H1 (cell line): ENCODE measurements around the gene DRAP1. TPM values are rescaled to one million over a fixed set of nuclear protein-coding genes. Genes with fewer than 3 reads are reported as not detected.

Experiments
- CTCF ChIA-PET: fragments of 300-600 bp; sonication (Branson Sonifier 250); formaldehyde crosslinking; loops from one replicate; lab custom pipeline; 2021; ENCODE audit not compliant: partially characterized antibody; lab: Charles Lee
- POLR2A ChIA-PET: fragments of 300-600 bp; sonication (Branson Sonifier 250); formaldehyde crosslinking; loops from one replicate; lab custom pipeline; 2021; ENCODE audit warnings: inconsistent platforms; ENCODE audit not compliant: partially characterized antibody; lab: Charles Lee
- DNase-seq, 2 experiments: peaks; one replicate each; pipeline versions ENCODE4 v3.0.0 to v3.0.0-alpha.2; 2010 to 2022; ENCODE audit warnings: low spot score in 2 of 2, low read depth in 1 of 2, mixed read lengths in 1 of 2
- FAIRE-seq: peaks from 2 replicates; lab custom pipeline; 2011; peaks lifted over from hg19 to GRCh38; lab: Jason Lieb, UNC
- H2AFZ ChIP-seq: 2 replicates; pipeline ENCODE4 v1.8.1; 2012; ENCODE audit warnings: low read length, inconsistent platforms
- H2AK5ac ChIP-seq: 2 replicates; pipeline ENCODE4 v1.6.1; 2013; ENCODE audit warnings: low read depth, low read length
- H2BK120ac ChIP-seq: replicated peaks from 2 replicates; pipeline ENCODE3; 2013; ENCODE audit warnings: low read depth, low read length, inconsistent platforms
- H2BK12ac ChIP-seq: 2 replicates; pipeline ENCODE4 v1.6.1; 2013; ENCODE audit warnings: low read depth, low read length
- H2BK15ac ChIP-seq: 2 replicates; pipeline ENCODE4 v1.6.1; 2013; ENCODE audit warnings: low read length
- H2BK20ac ChIP-seq: 2 replicates; pipeline ENCODE4 v1.6.1; 2013; ENCODE audit warnings: low read length
- H2BK5ac ChIP-seq: 2 replicates; pipeline ENCODE4 v1.6.1; 2013; ENCODE audit warnings: low read depth, low read length
- H3K14ac ChIP-seq: 2 replicates; pipeline ENCODE4 v1.6.1; 2013; ENCODE audit warnings: inconsistent platforms; ENCODE audit not compliant: insufficient read length
- H3K18ac ChIP-seq: 2 replicates; pipeline ENCODE4 v1.6.1; 2013; ENCODE audit warnings: low read length; ENCODE audit errors: extremely low read depth
- H3K23ac ChIP-seq: 2 replicates; pipeline ENCODE4 v1.6.1; 2013; ENCODE audit warnings: inconsistent platforms; ENCODE audit not compliant: insufficient read length
- H3K23me2 ChIP-seq: 2 replicates; pipeline ENCODE4 v1.6.1; 2013; ENCODE audit warnings: low read depth, low read length
- H3K27ac ChIP-seq: 2 replicates; pipeline ENCODE4 v1.6.1; 2011; ENCODE audit warnings: low read depth, low read length, inconsistent platforms
- H3K27me3 ChIP-seq, 4 experiments: replicated peaks in 1 of 4; 1 replicate in 1 of 4; 2 replicates in 3 of 4; pipeline versions ENCODE4 v1.6.1 to v1.8.1; 2011 to 2013; ENCODE audit warnings: low read length in 3 of 4, mild to moderate bottlenecking in 3 of 4, inconsistent platforms in 2 of 4, mixed read lengths in 2 of 4, moderate library complexity in 1 of 4; ENCODE audit not compliant: control insufficient read depth in 3 of 4, insufficient read depth in 3 of 4; ENCODE audit errors: extremely low read depth in 1 of 4
- H3K36me3 ChIP-seq, 4 experiments: 2 replicates each; pipeline versions ENCODE4 v1.6.1 to v1.8.1; 2011 to 2013; ENCODE audit warnings: mild to moderate bottlenecking in 4 of 4, low read length in 3 of 4, moderate library complexity in 2 of 4, control low read depth in 1 of 4, inconsistent platforms in 1 of 4; ENCODE audit not compliant: insufficient read depth in 4 of 4, control insufficient read depth in 2 of 4
- H3K4ac ChIP-seq: replicated peaks from 2 replicates; pipeline ENCODE3; 2013; ENCODE audit warnings: low read length, low read depth, mixed read lengths, inconsistent platforms; ENCODE audit not compliant: insufficient read length
- H3K4me1 ChIP-seq, 4 experiments: replicated peaks in 1 of 4; 1 replicate in 1 of 4; 2 replicates in 3 of 4; pipeline versions ENCODE4 v1.6.1 to v1.8.1; 2011 to 2013; ENCODE audit warnings: low read length in 3 of 4, inconsistent platforms in 2 of 4, mixed read lengths in 1 of 4; ENCODE audit not compliant: insufficient read depth in 4 of 4, control insufficient read depth in 3 of 4
- H3K4me2 ChIP-seq, 2 experiments: 2 replicates each; pipeline versions ENCODE4 v1.6.1 to v1.8.1; 2011 to 2013; ENCODE audit warnings: low read depth in 2 of 2, low read length in 2 of 2, control low read depth in 1 of 2, inconsistent platforms in 1 of 2, mild to moderate bottlenecking in 1 of 2; ENCODE audit not compliant: insufficient read depth in 1 of 2
- H3K4me3 ChIP-seq, 4 experiments: fragments of 200-600, 300-600 bp in 1 of 4; sonication (generic), shearing (Covaris generic), sonication (Bioruptor Twin) in 1 of 4; 2 replicates each; pipeline versions ENCODE4 v1.5.1 to v1.8.1; 2011 to 2016; ENCODE audit warnings: low read length in 4 of 4, low read depth in 3 of 4, control low read depth in 2 of 4, inconsistent platforms in 2 of 4, mild to moderate bottlenecking in 2 of 4, mixed read lengths in 1 of 4, moderate library complexity in 1 of 4; ENCODE audit not compliant: insufficient read depth in 2 of 4; ENCODE audit errors: extremely low read depth in 1 of 4
- H3K56ac ChIP-seq: replicated peaks from 2 replicates; pipeline ENCODE3; 2013; ENCODE audit warnings: low read depth, mild to moderate bottlenecking, mixed read lengths, low read length, inconsistent platforms; ENCODE audit not compliant: insufficient read length
- H3K79me1 ChIP-seq: 2 replicates; pipeline ENCODE4 v1.6.1; 2013; ENCODE audit warnings: low read depth, low read length, control low read depth
- H3K79me2 ChIP-seq, 2 experiments: 2 replicates each; pipeline versions ENCODE4 v1.6.1 to v1.8.1; 2012 to 2013; ENCODE audit warnings: low read length in 2 of 2, mild to moderate bottlenecking in 2 of 2, inconsistent platforms in 1 of 2; ENCODE audit not compliant: insufficient read depth in 2 of 2, control insufficient read depth in 1 of 2
- H3K9ac ChIP-seq, 4 experiments: replicated peaks in 1 of 4; 1 replicate in 1 of 4; 2 replicates in 3 of 4; pipeline versions ENCODE4 v1.6.1 to v1.8.1; 2011 to 2013; ENCODE audit warnings: low read depth in 3 of 4, low read length in 3 of 4, control low read depth in 2 of 4, mild to moderate bottlenecking in 2 of 4, moderate library complexity in 2 of 4, inconsistent platforms in 1 of 4; ENCODE audit errors: extremely low read depth in 1 of 4
- H3K9me3 ChIP-seq, 2 experiments: 2 replicates each; pipeline versions ENCODE4 v1.6.1 to v1.8.1; 2012 to 2013; ENCODE audit warnings: mild to moderate bottlenecking in 2 of 2, moderate library complexity in 2 of 2, control low read depth in 1 of 2, inconsistent platforms in 1 of 2, low read depth in 1 of 2, low read length in 1 of 2, mixed read lengths in 1 of 2; ENCODE audit not compliant: insufficient read depth in 2 of 2
- H4K20me1 ChIP-seq, 2 experiments: replicated peaks in 1 of 2; 2 replicates each; pipeline versions ENCODE3 to v1.8.1; 2011 to 2013; ENCODE audit warnings: inconsistent platforms in 2 of 2, low read length in 2 of 2, mild to moderate bottlenecking in 1 of 2; ENCODE audit not compliant: insufficient read depth in 2 of 2, control insufficient read depth in 1 of 2
- H4K5ac ChIP-seq: 2 replicates; pipeline ENCODE4 v1.6.1; 2013; ENCODE audit warnings: low read length, low read depth, mixed read lengths, inconsistent platforms; ENCODE audit not compliant: insufficient read length
- H4K8ac ChIP-seq: 2 replicates; pipeline ENCODE4 v1.8.0; 2013; ENCODE audit warnings: mild to moderate bottlenecking, moderate library complexity, low read length, inconsistent platforms; ENCODE audit not compliant: insufficient read depth; ENCODE audit errors: extremely low read depth
- H4K91ac ChIP-seq: replicated peaks from 2 replicates; pipeline ENCODE3; 2013; ENCODE audit warnings: low read length, mixed read lengths, inconsistent platforms; ENCODE audit not compliant: insufficient read length
- CBX5 ChIP-seq: fragments of 300-800, 300-1000 bp; sonication (generic); IDR thresholded peaks from 2 replicates; pipeline ENCODE4 v1.7.1; 2016; ENCODE audit warnings: antibody characterized with exemption, low read length, low read depth
- CEBPB ChIP-seq: IDR thresholded peaks from 2 replicates; pipeline ENCODE4 v1.6.1; 2012; ENCODE audit warnings: low read depth, low read length
- CTBP2 ChIP-seq: IDR thresholded peaks from 2 replicates; pipeline ENCODE4 v1.7.0; 2011; ENCODE audit warnings: borderline replicate concordance, mild to moderate bottlenecking, moderate library complexity, mixed read lengths, low read length; ENCODE audit not compliant: insufficient read depth, insufficient read length
- FOSL1 ChIP-seq: IDR thresholded peaks from 2 replicates; pipeline ENCODE4 v1.6.1; 2011; ENCODE audit warnings: mild to moderate bottlenecking, low read depth, low read length, moderate library complexity; ENCODE audit not compliant: insufficient read depth
- JUND ChIP-seq: IDR thresholded peaks from 2 replicates; pipeline ENCODE4 v1.6.1; 2011; ENCODE audit warnings: mild to moderate bottlenecking, improper control_type of control experiment, low read length
- KDM1A ChIP-seq: fragments of 200-600, 300-600 bp; sonication (generic); IDR thresholded peaks from 2 replicates; pipeline ENCODE4 v1.7.1; 2016; ENCODE audit warnings: mild to moderate bottlenecking, low read length, borderline replicate concordance
- MAFK ChIP-seq: IDR thresholded peaks from 2 replicates; pipeline ENCODE4 v1.6.1; 2012; ENCODE audit warnings: low read depth, mild to moderate bottlenecking, improper control_type of control experiment, low read length
- RBBP5 ChIP-seq: IDR thresholded peaks from 2 replicates; pipeline ENCODE4 v1.7.1; 2012; ENCODE audit warnings: low read depth, mild to moderate bottlenecking, inconsistent platforms, low read length, moderate library complexity, borderline replicate concordance
- RFX5 ChIP-seq: IDR thresholded peaks from 2 replicates; pipeline ENCODE4 v1.6.1; 2011; ENCODE audit warnings: low read depth, low read length, improper control_type of control experiment, borderline replicate concordance
- RNF2 ChIP-seq: fragments of 200-900, 300-1000 bp; sonication (generic); IDR thresholded peaks from 2 replicates; pipeline ENCODE4 v1.7.1; 2016; ENCODE audit warnings: borderline replicate concordance, low read depth, mild to moderate bottlenecking, antibody characterized with exemption, low read length; ENCODE audit not compliant: poor library complexity, severe bottlenecking; ENCODE audit errors: missing control alignments
- SAP30 ChIP-seq: fragments of 300-600 bp; sonication (generic); IDR thresholded peaks from 2 replicates; pipeline ENCODE4 v1.7.1; 2012; ENCODE audit warnings: low read length, moderate library complexity, mild to moderate bottlenecking, inconsistent platforms; ENCODE audit not compliant: insufficient read depth, insufficient replicate concordance
- SIX5 ChIP-seq: IDR thresholded peaks from 2 replicates; pipeline ENCODE4 v1.6.1; 2011; ENCODE audit warnings: mild to moderate bottlenecking, low read depth, low read length
- TCF12 ChIP-seq: IDR thresholded peaks from 2 replicates; pipeline ENCODE4 v1.6.1; 2011; ENCODE audit warnings: low read depth, mild to moderate bottlenecking, low read length
- YY1 ChIP-seq: IDR thresholded peaks from 2 replicates; pipeline ENCODE4 v1.6.1; 2011; ENCODE audit warnings: low read depth, mild to moderate bottlenecking, low read length
- WGBS, 2 experiments: shearing (Covaris generic) in 1 of 2; methylation state at CpG; one replicate each; pipeline versions ENCODE4 v1.1.6 to v1.1.7; 2013 to 2015; ENCODE audit warnings: low lambda C conversion rate in 2 of 2, mixed read lengths in 2 of 2, inconsistent platforms in 1 of 2, low coverage in 1 of 2, missing lambda C conversion rate in 1 of 2; ENCODE audit not compliant: insufficient replicate concordance in 2 of 2, insufficient coverage in 1 of 2, insufficient read length in 1 of 2; ENCODE audit errors: extremely low coverage in 1 of 2, missing lambda C conversion rate in 1 of 2; 5-methylcytosine and 5-hydroxymethylcytosine counted together
- polyA plus RNA-seq, 7 experiments: library from polyadenylated mRNA; depleted of rRNA in 3 of 7; stranded (reverse) in 5 of 7; unstranded in 2 of 7; fragments of >200 nt in 5 of 7; fragments of 200-250 nt in 2 of 7; gene quantifications; 1 replicate in 5 of 7; 2 replicates in 1 of 7; 4 replicates in 1 of 7; pipeline versions ENCODE4 v1.2.1 to v1.2.3, GENCODE V29; 2011 to 2013; ENCODE audit warnings: missing spikeins in 2 of 7, mixed read lengths in 2 of 7
- total RNA-seq: library from RNA; stranded (reverse); fragmentation: NEBNext Ultra II Directional; extraction: Animal tissue kit (Norgen Biotek cat#: 25700); gene quantifications from 2 replicates; pipeline ENCODE4 v1.2.1, GENCODE V29; 2021

The DRAP1 gene
- total and polyA plus RNA-seq, 2 of the 8 experiments (the other 6 are each of a cell fraction or from before 2014, with no cell fraction given), result 62.5 to 98.7 TPM

GRCh38 chr11:65964906-65965305 lies 45.7 kb downstream of the DRAP1 start:
- Histone ChIP-seq H3K79me1 (peaks cover 9% of the 10 kb centered on the region), H4K91ac (no peak overlapping the region), H3K9ac (no peak overlapping the region; a peak in 1 of 7 replicates), H3K23me2 (peaks cover 14% of the 10 kb centered on the region; the same call in 1 of the 2 replicates), H3K9me3 (no peaks in the 10 kb centered on the region), H2AFZ (no peak overlapping the region), H2BK15ac (no peak overlapping the region), H3K4ac (no peak overlapping the region), H2BK20ac (no peak overlapping the region), H3K27ac (no peak overlapping the region), H2BK12ac (no peak overlapping the region), H3K56ac (no peak overlapping the region), H3K27me3 (no peaks in the 10 kb centered on the region), H2BK5ac (no peak overlapping the region), H4K20me1 (peaks cover 1 to 11% of the 10 kb centered on the region in 2 experiments), H3K23ac (no peak overlapping the region), H3K36me3 (peaks cover 12 to 47% (median 35%) of the 10 kb centered on the region in 4 experiments), H3K4me2 (no peak overlapping the region), H3K4me1 (peaks cover 0 to 9% (median 3%) of the 10 kb centered on the region in 4 experiments; a peak in 3 of 7 replicates), H3K79me2 (peaks cover 11 to 21% of the 10 kb centered on the region in 2 experiments), H4K8ac (no peak overlapping the region), H2AK5ac (no peak overlapping the region), H3K14ac (no peak overlapping the region), H3K4me3 (no peak overlapping the region), H4K5ac (no peak overlapping the region), H2BK120ac (no peak overlapping the region), H3K18ac (no peak overlapping the region)
- no peak for DNase-seq
- POLR2A ChIA-PET, result interaction anchor here (0.8 to 2.4 kb wide), 4 partner anchors 14 to 106 kb away, joined by 3 to 7 read pairs (median 5); no protein-coding TSS in a partner anchor
- WGBS, 2 experiments, result 96% methylated on average over 7 of the region's 10 CpGs; no CpG with 5 or more reads in 1 of the 2 experiments
- no peak for FAIRE-seq
- CTCF ChIA-PET, result interaction anchor here (0.8 to 1.8 kb wide), 2 partner anchors 72 to 80 kb away, joined by 4 to 5 read pairs; no protein-coding TSS in a partner anchor
- TF ChIP-seq JUND (no peak), FOSL1 (no peak), YY1 (no peak), KDM1A (no peak), RNF2 (no peak), TCF12 (no peak), RFX5 (no peak), CEBPB (no peak), RBBP5 (no peak), CBX5 (no peak), MAFK (no peak), CTBP2 (no peak), SIX5 (no peak), SAP30 (no peak)
